Mucosa of descending colon (tissue), 3 donors: ENCODE data around the gene PDE4B. TPM values are rescaled to one million over a fixed set of nuclear protein-coding genes. Genes with fewer than 3 reads are reported as not detected.
"Not testable (repeated sequence)": the region's sequence is repeated elsewhere in the genome, so short reads cannot be mapped to it uniquely, and the experiment has no call there.

Source experiments
- ATAC-seq: fragments of 200-7000 bp; cut with Tn5 transposase; one replicate; pipeline ENCODE4 v1.9.1; 2020; ENCODE audit warnings: mild to moderate bottlenecking, moderate library complexity
- DNase-seq, 3 donors: peaks; one replicate each; pipeline ENCODE4 v3.0.0-alpha.2; 2020
- H3K36me3 ChIP-seq: fragments of 200-600 bp; one replicate; pipeline ENCODE4 v1.8.0; 2021; ENCODE audit warnings: low read depth, mild to moderate bottlenecking
- H3K4me1 ChIP-seq: fragments of 200-600 bp; one replicate; pipeline ENCODE4 v1.8.0; 2021; ENCODE audit warnings: low read depth, mild to moderate bottlenecking
- H3K4me3 ChIP-seq: fragments of 200-600 bp; one replicate; pipeline ENCODE4 v1.8.0; 2021; ENCODE audit warnings: mild to moderate bottlenecking
- H3K9me3 ChIP-seq: fragments of 200-600 bp; one replicate; pipeline ENCODE4 v1.8.0; 2021; ENCODE audit warnings: mild to moderate bottlenecking
- intact Hi-C, 2 donors: fragments of 100-400 bp; cut with DNase I in 1 of 2; cut with micrococcal nuclease in 1 of 2; formaldehyde crosslinking; loops; one replicate each; pipeline versions ENCODE4 v1.11.0 to v1.11.1; 2022; cut with DNase I, micrococcal nuclease
- total RNA-seq, 3 donors: library from RNA; stranded (reverse); fragmentation: NEBNext Ultra II Directional in 2 of 3; extraction: Animal tissue kit (Norgen Biotek cat#: 25700) in 2 of 3; gene quantifications; one replicate each; pipeline versions ENCODE4 v1.2.1 to v1.2.4, GENCODE V29; 2021 to 2023
- TF ChIP-seq, protein P1 (sequence below): fragments of 200-600 bp; IDR thresholded peaks from one replicate; pipeline ENCODE4 v1.8.0; 2022; ENCODE audit warnings: antibody characterized with exemption, mild to moderate bottlenecking
- donor health status: DM: no; HTN: no; CAD: no; lungs with moderate emphysema.
- donor health status: DM: no; HTN: no; CAD: no.
- donor health status: DM: no; HTN: yes; CAD: no.

PDE4B gene
- total RNA-seq, 3 donors from 2014 or later = 3.4 to 6.6 (median 4.9) TPM

GRCh38 chr1:66320231-66320630 is 527.5 kb downstream of the PDE4B start:
- Histone ChIP-seq H3K9me3 (no peaks in the 10 kb centered on the region), H3K4me3 (no peak overlapping the region), H3K36me3 (no peaks in the 10 kb centered on the region), H3K4me1 (no peaks in the 10 kb centered on the region)
- DNase-seq (no peak), ATAC-seq (no peak)
- TF ChIP-seq, protein P1, sequence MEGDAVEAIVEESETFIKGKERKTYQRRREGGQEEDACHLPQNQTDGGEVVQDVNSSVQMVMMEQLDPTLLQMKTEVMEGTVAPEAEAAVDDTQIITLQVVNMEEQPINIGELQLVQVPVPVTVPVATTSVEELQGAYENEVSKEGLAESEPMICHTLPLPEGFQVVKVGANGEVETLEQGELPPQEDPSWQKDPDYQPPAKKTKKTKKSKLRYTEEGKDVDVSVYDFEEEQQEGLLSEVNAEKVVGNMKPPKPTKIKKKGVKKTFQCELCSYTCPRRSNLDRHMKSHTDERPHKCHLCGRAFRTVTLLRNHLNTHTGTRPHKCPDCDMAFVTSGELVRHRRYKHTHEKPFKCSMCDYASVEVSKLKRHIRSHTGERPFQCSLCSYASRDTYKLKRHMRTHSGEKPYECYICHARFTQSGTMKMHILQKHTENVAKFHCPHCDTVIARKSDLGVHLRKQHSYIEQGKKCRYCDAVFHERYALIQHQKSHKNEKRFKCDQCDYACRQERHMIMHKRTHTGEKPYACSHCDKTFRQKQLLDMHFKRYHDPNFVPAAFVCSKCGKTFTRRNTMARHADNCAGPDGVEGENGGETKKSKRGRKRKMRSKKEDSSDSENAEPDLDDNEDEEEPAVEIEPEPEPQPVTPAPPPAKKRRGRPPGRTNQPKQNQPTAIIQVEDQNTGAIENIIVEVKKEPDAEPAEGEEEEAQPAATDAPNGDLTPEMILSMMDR = no peak
- intact Hi-C loops = no loop called here

DNA sequence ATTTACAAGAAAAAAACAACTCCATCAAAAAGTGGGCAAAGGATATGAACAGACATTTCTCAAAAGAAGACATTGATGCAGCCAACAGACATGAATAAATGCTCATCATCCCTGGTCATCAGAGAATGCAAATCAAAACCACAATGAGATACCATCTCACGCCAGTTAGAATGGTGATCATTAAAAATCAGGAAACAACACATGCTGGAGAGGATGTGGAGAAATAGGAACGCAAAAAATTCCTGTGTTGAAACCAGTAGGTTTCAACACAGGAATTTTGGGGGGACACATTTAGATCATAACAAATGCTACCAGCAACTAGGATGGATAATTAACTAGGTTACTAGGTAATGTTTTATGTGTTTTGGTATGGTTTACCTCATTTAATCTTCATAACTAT is 529.8 kb downstream of the PDE4B start:
- intact Hi-C loops, H3K4me1 ChIP-seq, H3K36me3 ChIP-seq, H3K4me3 ChIP-seq, DNase-seq, H3K9me3 ChIP-seq, ATAC-seq: not testable (repeated sequence)

DNA sequence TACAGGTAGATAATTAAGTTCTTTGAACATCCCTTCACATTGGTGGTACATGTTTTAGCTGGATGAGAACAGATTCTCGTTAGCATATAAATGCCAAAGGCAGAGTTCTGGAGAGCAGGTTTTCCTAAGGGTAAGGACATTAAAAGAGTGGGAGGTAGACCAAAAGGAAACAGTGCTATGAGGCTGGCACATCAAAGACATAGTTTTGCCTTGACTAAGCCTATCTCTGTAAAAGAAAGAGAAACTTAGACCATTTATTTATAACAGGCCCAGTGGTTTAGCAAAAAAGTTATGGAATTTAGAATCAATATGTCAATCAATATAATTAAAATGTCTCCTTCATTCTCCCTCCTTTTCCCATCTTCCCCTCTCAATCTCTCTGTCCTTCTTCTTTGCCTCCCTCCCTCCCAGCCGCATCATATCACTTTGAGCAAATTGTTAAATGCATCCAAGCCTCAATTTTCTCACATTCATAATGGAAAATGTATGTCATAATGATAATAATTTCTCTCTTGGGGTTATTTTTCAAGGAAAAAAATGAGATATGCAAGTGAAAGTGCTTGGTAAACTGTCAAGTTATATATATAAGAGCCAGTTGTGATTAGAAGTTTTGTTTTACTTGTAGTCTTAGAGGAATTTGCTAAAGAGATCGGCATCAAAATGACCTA is 531.4 kb downstream of the PDE4B start:
- no peaks in the 10 kb centered on the region for H3K9me3 ChIP-seq
- no peaks in the 10 kb centered on the region for H3K4me1 ChIP-seq
- no peak for ATAC-seq
- H3K4me3 ChIP-seq = no peak overlapping the region
- H3K36me3 ChIP-seq = no peaks in the 10 kb centered on the region
- intact Hi-C loops = no loop called here
- DNase-seq = no peak
- TF ChIP-seq, protein P1 = no peak

DNA sequence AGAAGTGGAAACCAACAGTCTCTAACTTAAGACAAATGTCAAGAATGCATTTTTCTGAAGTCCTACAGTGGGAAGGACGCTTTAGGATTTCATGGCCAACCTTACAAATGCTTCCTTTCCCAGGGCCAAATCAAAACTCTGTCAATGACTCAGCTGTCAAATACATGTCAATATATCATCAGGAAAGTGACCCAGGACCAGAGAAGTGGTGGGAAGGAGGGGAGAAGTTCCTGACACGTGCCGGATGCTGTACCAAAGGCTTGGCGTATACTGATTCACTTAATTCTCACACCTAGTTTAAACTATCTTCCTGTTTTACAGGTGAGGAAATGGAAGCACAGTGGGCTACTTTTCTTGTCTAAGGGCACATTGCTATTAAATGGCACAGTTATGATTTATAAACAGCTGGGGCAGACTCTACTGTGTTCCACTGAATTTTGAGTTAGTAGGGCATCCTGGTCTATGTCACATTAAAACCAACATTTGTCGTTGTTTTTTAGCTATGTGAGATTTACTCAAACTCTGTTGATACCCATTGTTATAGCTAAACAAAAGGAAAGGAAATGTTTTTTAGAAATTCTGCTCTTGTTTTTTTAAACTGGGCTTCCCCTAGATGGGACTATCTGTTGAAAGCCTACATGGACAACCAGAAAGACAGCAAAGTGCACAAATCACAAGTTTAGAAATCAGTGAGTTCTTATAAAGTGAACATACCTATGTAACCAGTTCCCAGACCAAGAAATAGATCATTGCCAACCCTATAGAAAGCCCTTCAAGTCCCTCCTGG is 533.1 kb downstream of the PDE4B start:
- ATAC-seq (no peak), DNase-seq (no peak)
- intact Hi-C loops = no loop called here
- no peaks in the 10 kb centered on the region for H3K36me3 ChIP-seq
- H3K9me3 ChIP-seq = no peaks in the 10 kb centered on the region
- TF ChIP-seq, protein P1 = no peak
- no peak overlapping the region for H3K4me3 ChIP-seq
- peaks cover 2% of the 10 kb centered on the region for H3K4me1 ChIP-seq

GRCh38 chr1:66326867-66327266 is 534.2 kb downstream of the PDE4B start:
- peaks cover 12% of the 10 kb centered on the region for H3K4me1 ChIP-seq
- DNase-seq (no peak), ATAC-seq (no peak)
- H3K9me3 ChIP-seq = no peaks in the 10 kb centered on the region
- TF ChIP-seq, protein P1 = no peak
- intact Hi-C loops = no loop called here
- H3K36me3 ChIP-seq = no peaks in the 10 kb centered on the region
- no peak overlapping the region for H3K4me3 ChIP-seq

- Histone ChIP-seq H3K36me3 (no peaks in the 10 kb centered on the region), H3K9me3 (no peaks in the 10 kb centered on the region), H3K4me1 (peaks cover 12% of the 10 kb centered on the region), H3K4me3 (no peak overlapping the region)
- DNase-seq = no peak
- intact Hi-C loops = no loop called here
- ATAC-seq = no peak
- TF ChIP-seq, protein P1 = no peak
These were observed 534.9 kb downstream of the PDE4B start for GRCh38 chr1:66327588-66327987.
